Spinal cord (tissue), 10 donors: Measurements from ENCODE around the gene CCDC27. TPM values are rescaled to one million over a fixed set of nuclear protein-coding genes. Genes with fewer than 3 reads are reported as not detected.
A peak's percentile ranks its signal among the peaks of the same experiment; 100 is the strongest.

ENCODE experiments used
- DNase-seq, 6 donors: peaks; one replicate each; pipeline versions ENCODE4 v3.0.0 to v3.0.0-alpha.2; 2013 to 2015; ENCODE audit warnings: low spot score in 6 of 6, low read depth in 4 of 6
- H3K27ac ChIP-seq: one replicate; pipeline ENCODE4 v1.5.1; 2013; ENCODE audit warnings: low read depth, low read length, control low read depth
- H3K27me3 ChIP-seq: one replicate; pipeline ENCODE4 v1.6.1; 2013; ENCODE audit warnings: low read length; ENCODE audit not compliant: control insufficient read depth, insufficient read depth
- H3K36me3 ChIP-seq: one replicate; pipeline ENCODE4 v1.6.1; 2013; ENCODE audit warnings: low read length; ENCODE audit not compliant: control insufficient read depth, insufficient read depth
- H3K4me1 ChIP-seq: one replicate; pipeline ENCODE4 v1.6.1; 2013; ENCODE audit warnings: low read length; ENCODE audit not compliant: control insufficient read depth, insufficient read depth
- H3K4me3 ChIP-seq: one replicate; pipeline ENCODE4 v1.5.1; 2013; ENCODE audit warnings: low read depth, low read length, control low read depth
- H3K9me3 ChIP-seq: one replicate; pipeline ENCODE4 v1.6.1; 2013; ENCODE audit warnings: low read length; ENCODE audit not compliant: control insufficient read depth, insufficient read depth
- WGBS: methylation state at CpG from one replicate; pipeline ENCODE4 v1.1.5; 2013; ENCODE audit warnings: missing lambda C conversion rate; ENCODE audit not compliant: insufficient coverage; 5-methylcytosine and 5-hydroxymethylcytosine counted together
- polyA plus RNA-seq, 2 donors: library from polyadenylated mRNA; unstranded; fragments of 120-200 nt; gene quantifications; one replicate each; pipeline ENCODE4 v1.2.1, GENCODE V29; 2013; ENCODE audit not compliant: insufficient read length in 2 of 2
- total RNA-seq, 2 donors: library from RNA; depleted of rRNA in 1 of 2; stranded (reverse); fragments of 120-200 nt in 1 of 2; fragments of >200 nt in 1 of 2; gene quantifications; one replicate each; pipeline versions ENCODE4 v1.2.3 to v1.2.4, GENCODE V29; 2013 to 2014
- donor health status: healthy.

CCDC27 gene
- total and polyA plus RNA-seq, 4 donors, result 0.11 to 0.26 TPM; not detected in 2

- WGBS, result 93% methylated on average over 25 of the region's 26 CpGs
- DNase-seq, result no peak
- peaks cover under 1% of the 10 kb centered on the region for H3K4me1 ChIP-seq
- peaks cover 94% of the 10 kb centered on the region for H3K36me3 ChIP-seq
- H3K4me3 ChIP-seq, result no peak overlapping the region
- H3K27me3 ChIP-seq, result no peaks in the 10 kb centered on the region
- no peak overlapping the region for H3K27ac ChIP-seq
- H3K9me3 ChIP-seq, result no peaks in the 10 kb centered on the region
These were observed 35.7 kb downstream of the CCDC27 start for GRCh38 chr1:3787745-3788605.

GRCh38 chr1:3788756-3789420, 36.6 kb downstream of the CCDC27 start:
- Histone ChIP-seq H3K9me3 (no peaks in the 10 kb centered on the region), H3K4me3 (no peak overlapping the region), H3K27ac (no peak overlapping the region), H3K27me3 (no peaks in the 10 kb centered on the region), H3K4me1 (peaks cover 10% of the 10 kb centered on the region), H3K36me3 (peaks cover 88% of the 10 kb centered on the region)
- no peak for DNase-seq
- 95% methylated on average over 16 of the region's 16 CpGs for WGBS

GRCh38 chr1:3789421-3790300, 37.4 kb downstream of the CCDC27 start:
- WGBS, result 94% methylated on average over 34 of the region's 34 CpGs
- no peak overlapping the region for H3K4me3 ChIP-seq
- no peak overlapping the region for H3K27ac ChIP-seq
- no peaks in the 10 kb centered on the region for H3K27me3 ChIP-seq
- peaks cover 18% of the 10 kb centered on the region for H3K4me1 ChIP-seq
- no peak for DNase-seq
- no peaks in the 10 kb centered on the region for H3K9me3 ChIP-seq
- H3K36me3 ChIP-seq, result peaks cover 83% of the 10 kb centered on the region

DNA sequence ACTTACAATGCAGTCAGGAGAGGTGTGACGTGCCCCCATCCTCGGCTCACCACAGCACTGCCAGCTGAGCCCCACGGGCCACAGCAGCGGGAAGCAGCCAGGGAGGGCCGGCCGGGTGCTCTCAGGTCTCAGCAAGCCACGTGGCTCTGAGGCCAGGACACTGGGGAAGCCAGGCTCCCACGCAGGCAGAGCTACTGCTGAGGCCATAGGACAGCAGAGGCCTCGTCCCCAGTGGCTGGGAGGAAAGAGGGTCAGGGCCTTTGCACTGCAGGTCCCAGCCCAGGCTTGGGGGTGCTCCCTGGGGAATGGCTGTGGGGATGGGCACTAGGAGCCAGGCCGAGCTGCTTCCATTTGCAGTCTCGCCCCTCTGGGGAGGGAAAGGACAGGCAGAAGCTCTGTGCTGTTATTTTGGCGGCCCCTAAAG, 38.3 kb downstream of the CCDC27 start:
- H3K9me3 ChIP-seq, result no peaks in the 10 kb centered on the region
- H3K4me3 ChIP-seq, result no peak overlapping the region
- peaks cover 75% of the 10 kb centered on the region for H3K36me3 ChIP-seq
- no peak for DNase-seq
- peaks cover 26% of the 10 kb centered on the region for H3K4me1 ChIP-seq
- no peaks in the 10 kb centered on the region for H3K27me3 ChIP-seq
- 86% methylated on average over 12 of the region's 12 CpGs for WGBS
- no peak overlapping the region for H3K27ac ChIP-seq

GRCh38 chr1:3790952-3791351, 38.7 kb downstream of the CCDC27 start:
- peaks cover 28% of the 10 kb centered on the region for H3K4me1 ChIP-seq
- 81% methylated on average over 17 of the region's 18 CpGs for WGBS

DNA sequence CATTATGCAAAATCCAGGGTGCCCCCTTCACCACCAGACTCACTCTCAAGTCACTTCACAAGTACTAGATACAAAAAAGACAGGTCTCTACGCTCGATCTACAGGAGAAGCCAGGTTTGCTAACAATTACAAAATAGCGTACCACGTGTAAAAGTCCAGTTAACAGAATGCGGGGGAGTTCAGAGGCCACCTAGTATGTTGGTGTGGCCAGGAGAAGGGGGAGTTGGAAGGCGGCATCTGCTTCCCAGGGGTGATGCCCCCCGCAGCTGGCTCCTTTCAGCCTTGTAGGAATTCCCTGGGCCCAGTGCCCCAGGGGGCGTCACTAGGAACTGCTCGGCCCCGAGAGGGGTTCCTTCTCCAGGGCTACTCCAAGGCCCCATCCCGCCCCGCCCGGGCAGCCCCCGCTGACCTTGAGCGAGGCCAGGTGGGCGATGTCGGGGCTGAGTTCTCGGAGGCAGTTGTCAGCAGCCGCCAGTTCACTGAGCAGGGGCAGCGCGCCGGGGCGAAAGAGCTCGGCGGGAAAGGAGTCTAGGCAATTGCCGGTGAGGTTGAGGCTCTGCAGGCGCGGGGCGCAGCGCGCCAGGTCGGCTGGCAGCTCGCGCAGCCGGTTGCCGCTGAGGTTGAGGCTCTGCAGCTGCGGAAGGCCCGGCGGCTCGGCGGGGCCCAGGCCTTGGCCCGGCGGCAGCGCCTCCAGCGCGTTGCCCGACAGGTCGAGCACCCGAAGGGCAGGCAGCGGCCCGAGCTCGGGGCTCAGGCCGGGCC, 43.4 kb downstream of the CCDC27 start:
- no peaks in the 10 kb centered on the region for H3K9me3 ChIP-seq
- no peak overlapping the region for H3K27ac ChIP-seq
- H3K4me3 ChIP-seq, result peak overlapping the region; percentile 59
- DNase-seq, result no peak
- peaks cover 24% of the 10 kb centered on the region for H3K36me3 ChIP-seq
- WGBS, result 3% methylated on average over 51 of the region's 53 CpGs
- no peaks in the 10 kb centered on the region for H3K27me3 ChIP-seq
- H3K4me1 ChIP-seq, result peaks cover 34% of the 10 kb centered on the region

More at GRCh38 chr1:3790952-3791351, 38.7 kb downstream of the CCDC27 start:
- Histone ChIP-seq H3K9me3 (no peaks in the 10 kb centered on the region), H3K27ac (no peak overlapping the region), H3K4me3 (no peak overlapping the region), H3K27me3 (no peaks in the 10 kb centered on the region), H3K36me3 (peaks cover 71% of the 10 kb centered on the region)
- no peak for DNase-seq

GRCh38 chr1:3796215-3797061, 44.2 kb downstream of the CCDC27 start, which contains the start of gene LRRC47:
LRRC47 (minus strand) TSS chr1:3796498; CDS start chr1:3796476, 22 bp downstream.
- no peaks in the 10 kb centered on the region for H3K9me3 ChIP-seq
- WGBS, result under 1% methylated on average over 59 of the region's 60 CpGs
- DNase-seq, result peak; percentile 71 to 98 (median 89)
- H3K27me3 ChIP-seq, result no peaks in the 10 kb centered on the region
- peaks cover 38% of the 10 kb centered on the region for H3K4me1 ChIP-seq
- peak within 1 kb of the TSS; percentile 25 for H3K27ac ChIP-seq
- peak within 1 kb of the TSS; percentile 61 for H3K4me3 ChIP-seq
- H3K36me3 ChIP-seq, result peaks cover 17% of the 10 kb centered on the region

GRCh38 chr1:3799976-3800685, 47.9 kb downstream of the CCDC27 start:
- Histone ChIP-seq H3K4me3 (no peak overlapping the region), H3K27me3 (no peaks in the 10 kb centered on the region), H3K36me3 (no peaks in the 10 kb centered on the region), H3K9me3 (no peaks in the 10 kb centered on the region), H3K27ac (no peak overlapping the region), H3K4me1 (peaks cover 16% of the 10 kb centered on the region)
- WGBS, result 92% methylated on average over 9 of the region's 11 CpGs
- no peak for DNase-seq
